NCI-H82 (cell line): ENCODE data around the gene ADSS1.
"Not testable (repeated sequence)": the region's sequence is repeated elsewhere in the genome, so short reads cannot be mapped to it uniquely, and the experiment has no call there.

Source experiments
- DNase-seq: peaks from one replicate; lab custom pipeline; 2025; lab: John Stamatoyannopoulos, UW

ADSS1 gene

GRCh38 chr14:104750056-104750752 is 26.2 kb downstream of the ADSS1 start:
- no peak for DNase-seq

GRCh38 chr14:104750753-104751057 is 26.7 kb downstream of the ADSS1 start:
- DNase-seq, result not testable (repeated sequence)

DNA sequence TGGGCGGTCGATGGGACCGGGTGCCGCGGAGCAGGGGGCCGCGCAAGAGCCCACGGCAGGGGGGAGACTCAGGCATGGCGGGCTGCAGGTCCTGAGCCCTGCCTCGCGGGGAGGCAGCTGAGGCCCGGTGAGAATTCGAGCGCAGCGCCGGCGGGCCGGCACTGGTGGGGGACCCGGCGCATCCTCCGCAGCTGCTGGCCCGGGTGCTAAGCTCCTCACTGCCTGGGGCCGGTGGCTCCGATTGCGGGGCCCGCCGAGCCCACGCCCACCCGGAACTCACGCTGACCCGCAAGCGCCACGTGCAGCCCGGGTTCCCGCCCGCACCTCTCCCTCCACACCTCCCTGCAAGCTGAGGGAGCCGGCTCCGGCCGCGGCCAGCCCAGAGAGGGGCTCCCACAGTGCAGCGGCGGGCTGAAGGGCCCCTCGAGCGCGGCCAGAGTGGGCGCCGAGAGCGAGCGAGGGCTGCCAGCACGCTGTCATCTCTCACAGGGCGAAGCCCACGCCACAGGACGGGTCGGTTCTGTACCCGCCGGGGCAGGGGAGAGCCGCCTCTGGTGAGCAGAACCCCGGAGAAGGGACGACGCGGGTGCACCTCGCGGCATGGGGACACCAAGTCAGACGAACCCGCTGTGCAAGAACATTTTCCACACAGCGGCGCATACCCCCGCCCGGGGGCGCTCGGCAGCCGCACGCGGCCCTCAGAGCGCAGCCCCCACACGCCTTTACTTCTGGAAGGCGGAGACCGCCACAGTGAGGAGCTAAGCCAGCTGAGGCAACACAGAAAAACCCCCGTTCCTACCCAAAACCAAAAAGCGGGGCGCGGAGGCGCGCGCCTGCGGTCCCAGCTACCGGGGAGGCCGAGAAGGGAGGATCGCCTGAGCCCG is 27.8 kb downstream of the ADSS1 start:
- no peak for DNase-seq

GRCh38 chr14:104752423-104752734 is 28.4 kb downstream of the ADSS1 start:
- DNase-seq, result no peak

- peak; percentile 99 for DNase-seq
Measured at GRCh38 chr14:104752735-104753527, 28.9 kb downstream of the ADSS1 start, which contains the start of gene SIVA1. TSS of gene SIVA1 (plus strand) at chr14:104753147. CDS start at chr14:104753202, 55 bp downstream.

DNA sequence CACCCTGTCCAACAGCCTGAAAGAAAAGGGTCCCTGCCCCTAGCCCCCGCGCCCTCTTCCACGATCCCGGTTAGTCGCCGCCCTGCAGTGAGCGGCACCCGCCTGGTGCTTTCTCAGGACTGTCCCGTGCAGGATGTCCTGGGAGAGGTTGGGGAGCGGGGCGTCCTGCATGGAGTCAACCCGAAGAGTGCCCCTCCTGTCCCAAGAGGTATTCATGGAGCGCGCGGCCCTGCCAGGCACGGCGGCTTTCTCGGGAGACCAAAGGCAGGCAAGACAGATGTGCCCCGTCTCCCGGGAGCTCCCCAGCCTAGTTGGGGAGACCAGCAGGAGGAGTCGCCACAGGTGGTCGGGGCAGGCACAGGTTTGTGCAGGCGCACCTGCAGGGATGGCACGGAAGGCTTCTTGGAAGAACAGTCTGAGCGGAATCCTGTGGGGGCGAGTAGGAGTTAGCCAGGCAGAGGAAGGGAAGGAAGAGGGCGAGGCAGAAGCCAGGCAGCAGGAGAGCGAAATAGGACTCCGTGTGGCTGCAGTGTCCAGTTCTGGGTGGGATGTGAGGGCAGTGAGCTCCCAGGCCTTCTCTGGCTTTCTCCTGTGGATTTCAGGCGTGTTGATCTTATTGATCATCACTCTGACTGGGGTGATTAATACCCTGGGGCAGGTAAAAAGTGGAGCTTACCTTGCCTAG is 29.6 kb downstream of the ADSS1 start:
- DNase-seq, result no peak

DNA sequence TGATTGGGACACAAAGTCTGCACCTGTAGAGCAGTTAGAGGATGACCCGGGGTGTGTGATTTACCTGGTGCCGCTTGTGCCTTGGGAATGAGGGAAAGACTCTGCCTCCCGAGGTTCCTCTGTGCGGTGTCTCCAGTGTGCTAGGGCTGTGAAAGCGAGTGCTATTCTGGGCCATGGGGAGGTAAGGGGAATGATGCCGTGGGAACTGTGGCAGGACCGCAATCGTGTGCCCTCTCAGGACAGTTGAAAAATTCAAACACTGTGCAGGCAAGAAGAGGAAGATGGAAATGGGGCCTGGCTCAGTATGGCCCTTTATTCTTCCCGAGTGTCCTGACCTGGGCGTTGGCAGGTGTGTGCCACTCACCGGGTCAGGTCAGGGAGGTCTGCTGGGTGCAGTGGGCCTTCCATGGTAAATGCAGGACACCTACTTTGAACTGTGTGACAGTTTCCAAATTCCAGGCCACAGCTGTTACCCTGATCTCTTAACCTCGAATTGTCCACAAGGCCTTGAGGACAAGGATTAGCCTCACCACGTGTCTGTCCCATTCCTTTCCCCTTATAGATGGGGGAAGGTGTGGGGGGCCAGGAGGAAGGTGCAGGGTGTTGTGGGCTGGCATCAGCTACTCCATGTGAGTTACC is 30.3 kb downstream of the ADSS1 start:
- DNase-seq, result no peak

GRCh38 chr14:104755621-104756020 is 31.6 kb downstream of the ADSS1 start:
- DNase-seq, result no peak

DNA sequence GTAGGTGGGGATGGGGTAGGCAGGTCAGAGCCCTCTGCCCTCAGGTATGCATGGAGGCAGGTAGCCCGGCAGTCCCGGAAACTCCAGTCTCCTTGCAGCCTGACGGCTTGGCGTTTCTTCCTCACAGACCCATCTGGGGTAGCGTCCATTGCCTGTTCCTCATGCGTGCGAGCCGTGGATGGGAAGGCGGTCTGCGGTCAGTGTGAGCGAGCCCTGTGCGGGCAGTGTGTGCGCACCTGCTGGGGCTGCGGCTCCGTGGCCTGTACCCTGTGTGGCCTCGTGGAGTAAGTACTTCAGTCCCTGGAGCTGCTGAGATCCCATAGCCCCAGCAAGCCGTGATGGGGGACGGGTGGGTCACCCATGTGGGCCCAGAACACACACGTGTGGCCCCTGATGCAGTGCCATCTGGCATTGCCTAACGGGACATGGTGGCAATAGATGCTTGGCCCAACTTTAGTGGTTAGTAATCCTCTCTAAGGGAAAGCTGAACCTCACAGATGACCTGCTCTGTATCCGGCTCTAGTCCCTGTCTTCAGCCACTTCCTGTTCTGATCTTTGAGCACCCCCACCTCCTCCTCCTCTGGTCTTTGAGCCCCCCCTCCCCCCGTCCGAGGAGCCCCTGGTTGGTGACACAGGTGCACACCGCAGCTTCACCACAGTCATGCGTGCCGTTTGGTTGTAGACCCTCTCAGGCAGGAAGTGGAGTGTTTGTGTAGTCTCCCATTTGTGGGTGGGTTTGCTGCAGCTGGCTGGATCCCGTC is 32.6 kb downstream of the ADSS1 start:
- no peak for DNase-seq

GRCh38 chr14:104757238-104757585 is 33.2 kb downstream of the ADSS1 start:
- no peak for DNase-seq

DNA sequence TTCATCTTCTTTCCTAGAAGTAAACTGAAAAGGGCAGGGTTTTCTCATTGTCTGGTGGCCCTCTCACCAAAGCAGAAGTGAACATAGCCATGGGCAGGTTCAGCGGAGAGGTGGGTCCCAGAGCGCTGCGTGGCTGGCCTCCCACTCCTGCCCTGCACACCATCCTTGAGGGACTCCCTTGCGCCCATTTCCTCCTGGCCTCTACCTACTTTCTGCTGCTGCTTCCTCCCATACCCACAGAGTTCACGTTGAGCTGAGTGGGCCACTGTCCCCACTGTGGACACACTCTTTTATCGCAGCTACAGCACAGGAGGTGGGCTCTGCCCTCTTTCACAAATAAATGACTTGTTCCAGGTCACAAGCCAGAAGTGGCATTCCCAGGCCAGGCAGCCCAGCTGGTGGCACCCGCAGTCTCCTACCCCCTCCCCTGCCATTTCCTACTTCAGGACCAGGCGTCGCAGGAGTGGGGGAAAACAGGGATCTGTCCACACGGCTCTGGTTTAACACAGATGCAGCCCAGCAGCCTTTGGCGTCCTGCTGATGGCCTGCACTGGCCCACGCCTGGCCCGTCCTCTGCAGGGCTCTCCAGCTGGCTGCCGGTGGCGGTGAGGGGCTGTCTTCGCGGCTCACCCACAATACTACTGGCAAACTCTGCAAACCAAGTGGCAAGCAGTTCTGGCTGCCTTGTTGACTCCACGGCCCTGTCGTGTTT is 33.8 kb downstream of the ADSS1 start:
- no peak for DNase-seq

- DNase-seq, result no peak
Measured at GRCh38 chr14:104758981-104759969, 35.2 kb downstream of the ADSS1 start.

GRCh38 chr14:104765517-104765916 is 41.5 kb downstream of the ADSS1 start:
- no peak for DNase-seq

DNA sequence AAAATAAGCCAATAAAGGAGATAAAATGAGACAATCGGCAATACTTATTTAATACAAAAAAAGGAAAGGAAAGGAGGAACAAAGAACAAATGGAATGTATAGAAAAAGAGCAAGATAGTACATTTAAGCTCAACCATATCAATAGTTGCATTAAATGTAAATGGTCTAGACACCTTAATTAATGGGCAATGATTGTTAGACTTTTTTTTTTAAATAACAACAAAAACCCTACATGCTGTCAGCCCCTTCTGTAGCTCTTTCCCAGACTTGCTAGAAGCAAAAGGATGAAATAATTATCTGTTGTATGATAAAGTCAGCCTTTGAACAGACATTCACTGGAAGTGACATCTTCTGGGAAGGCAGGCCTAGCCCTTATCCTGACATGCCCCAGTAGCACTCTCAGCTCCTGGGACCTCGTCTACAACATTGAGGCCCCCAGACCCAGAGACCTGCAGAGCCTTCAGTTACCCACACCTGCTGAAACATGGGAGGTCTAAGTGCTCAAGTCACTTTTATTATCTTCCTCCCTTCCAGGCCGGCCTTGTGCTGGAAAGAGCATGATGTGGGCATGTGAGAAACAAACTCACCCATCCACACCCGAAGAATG is 42.3 kb downstream of the ADSS1 start:
- no peak for DNase-seq

DNA sequence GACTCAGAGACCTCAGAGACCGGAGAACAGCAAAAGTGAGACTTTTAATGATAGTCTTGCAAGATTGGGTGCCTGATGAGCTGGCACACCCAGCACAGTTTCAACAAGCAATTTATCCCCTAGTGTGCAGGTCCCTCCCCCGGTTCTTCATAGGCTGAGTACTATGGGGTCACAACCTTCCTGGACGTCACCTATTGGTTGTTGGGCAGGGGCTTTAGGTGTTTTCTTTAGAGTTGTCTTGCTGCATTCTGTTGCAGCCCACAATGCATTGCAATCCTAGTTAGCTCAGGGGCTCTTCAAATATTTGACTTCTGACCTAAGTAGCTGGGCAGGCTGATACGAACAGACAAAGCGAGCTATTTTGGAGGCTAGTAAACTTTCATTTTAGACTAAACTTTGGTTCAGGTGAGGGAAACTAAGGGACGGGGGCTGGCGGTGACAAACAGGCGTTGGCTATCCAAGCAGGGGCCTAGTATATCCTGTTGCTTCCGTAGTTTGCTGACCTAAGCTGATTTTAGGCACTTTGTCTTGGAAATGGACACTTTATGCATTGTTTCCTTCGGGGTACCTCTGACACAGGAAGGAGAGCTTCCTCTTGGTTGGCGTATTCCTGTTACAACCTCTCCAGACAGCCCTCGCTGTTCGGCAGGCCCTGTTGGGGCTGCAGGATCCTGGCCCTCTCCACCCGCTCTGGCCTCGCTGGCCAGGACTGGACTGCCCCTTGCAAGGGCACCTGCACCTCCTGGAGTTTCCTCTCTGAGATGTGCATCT is 43.0 kb downstream of the ADSS1 start:
- DNase-seq, result no peak

GRCh38 chr14:104767634-104767918 is 43.5 kb downstream of the ADSS1 start:
- DNase-seq, result no peak

DNA sequence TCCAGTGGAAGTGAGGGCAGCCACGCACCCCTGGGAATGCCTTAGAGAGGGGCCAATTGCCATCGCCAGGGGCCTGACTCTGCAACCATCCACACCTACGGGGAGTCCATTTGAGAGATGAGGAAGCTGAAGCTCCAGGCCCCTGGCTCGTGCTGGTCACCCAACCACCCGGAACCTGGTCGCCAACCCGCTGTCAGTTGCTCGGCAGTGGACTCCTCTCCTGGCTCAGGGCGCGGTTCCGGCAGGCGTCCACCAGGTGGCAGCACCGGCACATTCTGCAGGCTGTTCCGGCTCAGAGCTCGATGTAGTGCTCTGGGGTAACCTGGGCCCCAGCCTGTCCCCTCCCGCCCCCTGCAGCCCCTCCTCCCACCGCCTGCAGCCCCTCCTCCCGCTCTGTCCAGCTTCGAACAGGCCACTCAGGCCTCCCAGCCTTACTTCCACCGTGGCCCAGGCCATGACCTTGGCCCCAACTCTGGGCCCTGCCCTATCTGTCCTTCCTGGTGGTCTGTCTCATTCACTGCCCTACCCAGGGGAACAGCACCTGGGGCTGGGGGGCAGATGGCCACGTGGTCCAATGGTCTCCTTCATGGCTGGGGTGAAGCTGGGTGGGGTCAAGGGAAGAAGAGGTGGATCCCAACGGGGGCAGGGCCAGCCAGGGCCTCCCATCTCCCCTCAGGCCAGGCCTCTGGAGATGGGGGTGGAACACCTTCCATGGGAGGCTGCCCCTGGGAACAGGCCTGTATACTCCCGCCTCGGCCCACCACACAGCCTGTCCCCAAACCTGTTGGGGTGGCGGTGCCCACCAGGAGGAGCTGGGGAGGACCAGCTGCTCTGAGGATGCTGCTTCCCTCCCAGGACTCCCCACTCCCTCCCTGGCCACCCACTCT is 44.7 kb downstream of the ADSS1 start:
- peak; percentile 83 for DNase-seq
